Mesendoderm (in vitro differentiated cells): Measurements from ENCODE around the gene AMIGO2.

Experiments used
- DNase-seq: peaks from one replicate; pipeline ENCODE4 v3.0.0; 2013
- H2AK5ac ChIP-seq: 2 replicates; pipeline ENCODE4 v1.6.1; 2013; ENCODE audit warnings: low read length, inconsistent platforms
- H2BK120ac ChIP-seq: 2 replicates; pipeline ENCODE4 v1.6.1; 2013; ENCODE audit warnings: low read depth, mild to moderate bottlenecking, low read length, moderate library complexity, mixed read lengths
- H2BK15ac ChIP-seq: replicated peaks from 2 replicates; pipeline ENCODE4 v1.6.1; 2013; ENCODE audit warnings: low read depth, mild to moderate bottlenecking, moderate library complexity
- H2BK5ac ChIP-seq: 2 replicates; pipeline ENCODE4 v1.6.1; 2013; ENCODE audit warnings: low read length, inconsistent platforms
- H3K18ac ChIP-seq: 2 replicates; pipeline ENCODE4 v1.6.1; 2013; ENCODE audit warnings: mild to moderate bottlenecking, low read length, mixed read lengths
- H3K23ac ChIP-seq: one replicate; pipeline ENCODE4 v1.6.1; 2013; ENCODE audit warnings: low read length
- H3K27ac ChIP-seq: 2 replicates; pipeline ENCODE4 v1.5.1; 2013; ENCODE audit warnings: low read depth, mild to moderate bottlenecking, inconsistent platforms, low read length, moderate library complexity
- H3K27me3 ChIP-seq: 2 replicates; pipeline ENCODE4 v1.6.1; 2013; ENCODE audit warnings: low read length, control low read depth, mild to moderate bottlenecking, inconsistent platforms; ENCODE audit not compliant: insufficient read depth, poor library complexity
- H3K36me3 ChIP-seq: 2 replicates; pipeline ENCODE4 v1.6.1; 2013; ENCODE audit warnings: low read length, inconsistent platforms; ENCODE audit not compliant: control insufficient read depth, insufficient read depth
- H3K4ac ChIP-seq: one replicate; pipeline ENCODE4 v1.6.1; 2013; ENCODE audit warnings: low read depth, mild to moderate bottlenecking, low read length, moderate library complexity
- H3K4me1 ChIP-seq: 2 replicates; pipeline ENCODE4 v1.6.1; 2013; ENCODE audit warnings: low read depth, low read length, inconsistent platforms; ENCODE audit not compliant: control insufficient read depth
- H3K4me2 ChIP-seq: 2 replicates; pipeline ENCODE4 v1.6.1; 2013; ENCODE audit warnings: low read length
- H3K4me3 ChIP-seq: 2 replicates; pipeline ENCODE4 v1.5.1; 2013; ENCODE audit warnings: mild to moderate bottlenecking, low read length
- H3K56ac ChIP-seq: one replicate; pipeline ENCODE4 v1.6.1; 2013; ENCODE audit warnings: low read length
- H3K79me1 ChIP-seq: 2 replicates; pipeline ENCODE4 v1.6.1; 2013; ENCODE audit warnings: low read length, inconsistent platforms
- H3K79me2 ChIP-seq: 2 replicates; pipeline ENCODE4 v1.6.1; 2013; ENCODE audit warnings: mild to moderate bottlenecking, low read length; ENCODE audit not compliant: control insufficient read depth, insufficient read depth
- H3K9ac ChIP-seq: 2 replicates; pipeline ENCODE4 v1.6.1; 2013; ENCODE audit warnings: low read length, inconsistent platforms
- H4K5ac ChIP-seq: one replicate; pipeline ENCODE4 v1.6.1; 2013; ENCODE audit warnings: low read length
- H4K8ac ChIP-seq: one replicate; pipeline ENCODE4 v1.6.1; 2013; ENCODE audit warnings: low read depth, mild to moderate bottlenecking, control low read depth, low read length, moderate library complexity
- WGBS: extraction: QIAGEN DNeasy Blood & Tissue Kit; methylation state at CpG from one replicate; pipeline ENCODE4 v1.1.7; 2013; ENCODE audit warnings: low lambda C conversion rate, missing lambda C conversion rate; ENCODE audit not compliant: insufficient coverage; ENCODE audit errors: extremely low coverage; 5-methylcytosine and 5-hydroxymethylcytosine counted together

AMIGO2 gene

DNA sequence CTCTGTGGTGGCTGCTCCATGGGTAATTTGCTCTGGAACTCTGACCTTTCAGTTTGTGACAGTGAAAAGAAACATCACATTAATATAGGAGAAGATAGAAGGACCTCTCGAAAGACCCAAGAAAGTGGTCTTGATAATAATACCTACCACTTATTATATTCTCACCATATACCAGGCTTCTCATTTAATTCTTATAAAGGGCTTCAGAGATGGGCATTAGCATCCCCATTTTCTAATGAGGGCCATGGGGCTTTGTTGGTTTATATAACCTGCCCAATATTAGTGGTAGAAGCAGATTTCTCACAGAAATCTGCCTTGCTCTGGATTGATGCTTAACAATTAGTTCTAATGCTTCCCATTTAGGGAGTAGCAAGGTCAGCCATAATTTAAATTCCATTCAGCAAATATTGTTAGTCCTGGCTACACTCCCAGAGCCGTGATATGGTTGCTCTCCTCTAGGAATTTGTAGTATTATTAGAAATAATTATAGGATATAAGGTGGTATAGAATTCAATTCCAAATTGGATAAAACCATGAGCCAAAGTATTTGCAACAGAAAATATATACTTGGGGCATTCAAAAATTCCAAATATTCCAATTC, 7.4 kb upstream of the AMIGO2 start:
- Histone ChIP-seq H2BK5ac (no peak overlapping the region), H4K8ac (no peak overlapping the region), H3K23ac (no peak overlapping the region), H3K36me3 (no peaks in the 10 kb centered on the region), H3K4me2 (no peak overlapping the region), H3K56ac (no peak overlapping the region), H3K4me3 (no peak overlapping the region), H3K4me1 (peaks cover 12% of the 10 kb centered on the region), H3K79me2 (no peaks in the 10 kb centered on the region), H2BK120ac (peak overlapping the region; percentile 61), H3K18ac (peak overlapping the region; percentile 90), H4K5ac (no peak overlapping the region), H3K4ac (no peak overlapping the region), H2AK5ac (no peak overlapping the region), H2BK15ac (peak overlapping the region; percentile 96), H3K27me3 (no peaks in the 10 kb centered on the region), H3K9ac (no peak overlapping the region), H3K79me1 (no peaks in the 10 kb centered on the region), H3K27ac (no peak overlapping the region)
- DNase-seq: no peak
- WGBS: no CpG with 5 or more reads among the region's 2 CpGs

DNA sequence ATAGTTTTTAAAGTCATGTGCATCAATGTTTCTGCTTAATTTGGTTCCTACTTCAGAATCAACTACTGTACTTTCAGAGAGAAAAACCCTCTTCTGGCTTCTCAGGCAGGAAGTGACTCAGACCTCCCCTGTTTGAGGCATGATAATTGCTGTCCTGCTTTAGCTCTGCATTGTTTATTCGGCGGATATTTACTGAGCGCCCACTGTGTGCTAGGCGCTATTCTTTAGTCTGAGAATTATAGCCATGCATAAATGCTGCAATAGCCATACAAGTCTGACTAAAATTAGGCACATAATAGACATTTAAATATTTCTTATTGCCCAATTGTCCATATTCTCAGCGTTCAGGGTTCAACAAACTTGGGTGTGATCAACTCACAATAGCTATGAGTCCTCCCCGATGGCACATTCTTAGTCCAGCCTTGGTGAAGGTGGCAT, 6.1 kb upstream of the AMIGO2 start:
- no peak overlapping the region for H3K4me3 ChIP-seq
- no peak overlapping the region for H2AK5ac ChIP-seq
- no peaks in the 10 kb centered on the region for H3K79me1 ChIP-seq
- H3K56ac ChIP-seq: peak overlapping the region; percentile 64
- peak overlapping the region; percentile 78 for H2BK5ac ChIP-seq
- peaks cover 12% of the 10 kb centered on the region for H3K4me1 ChIP-seq
- H3K9ac ChIP-seq: no peak overlapping the region
- WGBS: no CpG with 5 or more reads among the region's 6 CpGs
- no peak overlapping the region for H3K4me2 ChIP-seq
- H3K79me2 ChIP-seq: no peaks in the 10 kb centered on the region
- H2BK15ac ChIP-seq: no peak overlapping the region
- H3K4ac ChIP-seq: peak overlapping the region; percentile 87
- H3K18ac ChIP-seq: peak overlapping the region; percentile 97
- no peaks in the 10 kb centered on the region for H3K36me3 ChIP-seq
- H3K27me3 ChIP-seq: no peaks in the 10 kb centered on the region
- no peak overlapping the region for H3K23ac ChIP-seq
- H3K27ac ChIP-seq: peak overlapping the region; percentile 55
- peak overlapping the region; percentile 88 for H2BK120ac ChIP-seq
- no peak overlapping the region for H4K5ac ChIP-seq
- peak; percentile 94 for DNase-seq
- H4K8ac ChIP-seq: peak overlapping the region; percentile 81

DNA sequence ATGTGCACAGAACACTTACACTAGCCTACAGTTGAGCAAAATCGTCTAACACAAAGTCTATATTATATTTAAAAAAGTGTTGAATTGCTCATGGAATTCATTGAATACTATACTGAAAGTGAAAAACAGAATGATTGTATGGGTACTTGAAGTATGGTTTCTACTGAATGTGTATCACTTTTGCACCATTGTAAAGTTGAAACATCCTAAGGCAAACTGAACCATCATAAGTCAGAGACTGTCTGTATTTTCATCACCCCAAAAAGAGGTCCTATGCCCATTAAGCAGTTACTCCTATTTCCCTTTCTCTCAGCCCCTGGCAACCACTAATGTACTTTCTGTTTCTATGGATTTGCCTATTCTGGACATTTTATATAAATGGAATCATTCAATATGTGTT, 4.4 kb upstream of the AMIGO2 start:
- Histone ChIP-seq H3K27me3 (no peaks in the 10 kb centered on the region), H3K79me1 (peaks cover under 1% of the 10 kb centered on the region), H3K4me1 (peaks cover 12% of the 10 kb centered on the region), H3K79me2 (peaks cover 2% of the 10 kb centered on the region), H2BK5ac (no peak overlapping the region), H3K4ac (peak overlapping the region; percentile 55), H2BK120ac (no peak overlapping the region), H3K23ac (no peak overlapping the region), H3K27ac (no peak overlapping the region), H3K9ac (no peak overlapping the region), H2BK15ac (peak overlapping the region; percentile 59), H4K5ac (no peak overlapping the region), H3K36me3 (no peaks in the 10 kb centered on the region), H3K18ac (peak overlapping the region; percentile 83), H3K4me2 (no peak overlapping the region), H2AK5ac (no peak overlapping the region), H3K4me3 (no peak overlapping the region), H4K8ac (no peak overlapping the region), H3K56ac (peak overlapping the region; percentile 76)
- no CpG with 5 or more reads among the region's 1 CpG for WGBS
- no peak for DNase-seq

DNA sequence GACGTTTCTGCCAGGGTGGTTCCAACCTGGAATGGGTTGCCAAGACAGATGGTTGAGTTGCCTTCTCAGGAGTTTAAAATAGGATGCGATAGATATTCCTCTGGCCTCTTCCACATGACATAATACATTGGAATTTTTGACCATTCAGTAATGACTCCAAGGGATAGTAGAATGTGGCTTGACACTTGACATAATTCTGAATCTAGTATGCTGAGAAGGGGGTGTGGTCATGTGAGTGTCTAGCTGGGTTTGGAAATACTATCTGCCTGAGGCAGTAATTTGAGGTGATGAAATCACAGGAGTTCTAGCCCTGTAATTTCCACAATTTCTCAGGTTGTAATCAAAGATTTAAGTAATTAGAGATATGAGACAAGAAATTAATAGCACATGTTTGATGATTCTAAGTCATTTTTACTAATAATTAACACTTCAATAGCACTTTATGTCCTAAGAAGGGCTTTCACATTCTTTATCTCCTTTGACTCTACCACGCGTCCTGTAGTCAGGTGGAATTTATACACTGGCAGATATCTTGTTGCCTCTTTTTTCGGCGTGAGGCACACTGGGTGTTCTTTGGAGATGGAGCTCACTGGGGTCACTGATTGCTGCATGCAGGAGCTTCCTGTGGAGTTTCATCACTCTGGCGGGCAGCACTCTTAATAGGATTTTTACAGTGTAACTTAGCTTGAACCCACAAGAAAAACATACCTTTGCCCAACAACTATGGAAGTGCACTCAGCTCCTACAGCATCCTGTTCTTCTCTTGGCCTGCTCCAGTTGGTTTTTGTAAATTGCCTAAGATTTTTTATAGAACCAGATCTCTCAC, 3.2 kb upstream of the AMIGO2 start:
- no CpG with 5 or more reads among the region's 7 CpGs for WGBS
- peak overlapping the region; percentile 89 for H2BK15ac ChIP-seq
- H3K4me1 ChIP-seq: peaks cover 16% of the 10 kb centered on the region
- no peak overlapping the region for H3K4ac ChIP-seq
- peak overlapping the region; percentile 92 for H2BK120ac ChIP-seq
- H3K9ac ChIP-seq: no peak overlapping the region
- peaks cover 2% of the 10 kb centered on the region for H3K36me3 ChIP-seq
- H3K27me3 ChIP-seq: no peaks in the 10 kb centered on the region
- no peak overlapping the region for H3K23ac ChIP-seq
- H2BK5ac ChIP-seq: peak overlapping the region; percentile 3
- H3K4me3 ChIP-seq: no peak overlapping the region
- no peak overlapping the region for H3K4me2 ChIP-seq
- no peak overlapping the region for H2AK5ac ChIP-seq
- no peak overlapping the region for H4K8ac ChIP-seq
- peak overlapping the region; percentile 68 for H3K27ac ChIP-seq
- DNase-seq: peak; percentile 54
- peaks cover 6% of the 10 kb centered on the region for H3K79me1 ChIP-seq
- peak overlapping the region; percentile 82 for H3K18ac ChIP-seq
- peak overlapping the region; percentile 1 for H3K56ac ChIP-seq
- peaks cover 14% of the 10 kb centered on the region for H3K79me2 ChIP-seq
- no peak overlapping the region for H4K5ac ChIP-seq

DNA sequence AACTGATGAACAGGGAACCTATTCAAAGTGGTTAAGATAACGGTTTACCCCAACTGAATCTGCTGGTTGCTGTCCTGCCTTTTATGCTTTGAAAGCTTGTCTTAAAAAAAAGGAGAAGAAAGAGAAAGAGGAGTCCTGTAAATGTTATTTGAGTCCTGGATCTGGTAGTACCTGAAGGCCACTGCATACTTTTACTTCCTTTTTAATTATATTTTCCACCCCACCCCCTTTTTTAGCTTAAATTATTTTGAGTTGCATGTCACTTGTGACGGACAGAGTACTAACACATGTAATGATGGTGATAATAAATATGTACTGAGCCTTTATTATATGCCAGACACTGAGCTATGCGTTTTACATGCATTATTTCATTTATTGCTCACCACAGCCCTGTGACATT, 2.5 kb upstream of the AMIGO2 start:
- H2BK15ac ChIP-seq: peak overlapping the region; percentile 89
- H4K5ac ChIP-seq: no peak overlapping the region
- no peak overlapping the region for H3K23ac ChIP-seq
- H2AK5ac ChIP-seq: no peak overlapping the region
- no peak overlapping the region for H2BK5ac ChIP-seq
- H3K4ac ChIP-seq: no peak overlapping the region
- no peak for DNase-seq
- no CpG with 5 or more reads among the region's 3 CpGs for WGBS
- H3K4me1 ChIP-seq: peaks cover 23% of the 10 kb centered on the region
- peaks cover 12% of the 10 kb centered on the region for H3K79me1 ChIP-seq
- no peak overlapping the region for H2BK120ac ChIP-seq
- no peak overlapping the region for H3K9ac ChIP-seq
- H3K27me3 ChIP-seq: no peaks in the 10 kb centered on the region
- H3K4me2 ChIP-seq: no peak overlapping the region
- peaks cover 3% of the 10 kb centered on the region for H3K36me3 ChIP-seq
- H4K8ac ChIP-seq: no peak overlapping the region
- no peak overlapping the region for H3K4me3 ChIP-seq
- H3K27ac ChIP-seq: peak overlapping the region; percentile 11
- H3K79me2 ChIP-seq: peaks cover 21% of the 10 kb centered on the region
- H3K18ac ChIP-seq: no peak overlapping the region
- no peak overlapping the region for H3K56ac ChIP-seq
